Activated CD4-positive, alpha-beta T cell treated with anti-CD3 and anti-CD28 coated beads, Interleukin-10, Interleukin-2, amounts not matched to agents 100 ng/mL and 50 ng/mL, durations not matched to agents 16 hours and 8 hours (primary cell): ENCODE results near the gene SLC48A1.

ENCODE experiments used
- DNase-seq: peaks from one replicate; pipeline ENCODE4 v3.0.0-alpha.2; 2020

Gene SLC48A1

GRCh38 chr12:47778881-47779280 lies 5.8 kb downstream of the SLC48A1 start:
- DNase-seq, result no peak

DNA sequence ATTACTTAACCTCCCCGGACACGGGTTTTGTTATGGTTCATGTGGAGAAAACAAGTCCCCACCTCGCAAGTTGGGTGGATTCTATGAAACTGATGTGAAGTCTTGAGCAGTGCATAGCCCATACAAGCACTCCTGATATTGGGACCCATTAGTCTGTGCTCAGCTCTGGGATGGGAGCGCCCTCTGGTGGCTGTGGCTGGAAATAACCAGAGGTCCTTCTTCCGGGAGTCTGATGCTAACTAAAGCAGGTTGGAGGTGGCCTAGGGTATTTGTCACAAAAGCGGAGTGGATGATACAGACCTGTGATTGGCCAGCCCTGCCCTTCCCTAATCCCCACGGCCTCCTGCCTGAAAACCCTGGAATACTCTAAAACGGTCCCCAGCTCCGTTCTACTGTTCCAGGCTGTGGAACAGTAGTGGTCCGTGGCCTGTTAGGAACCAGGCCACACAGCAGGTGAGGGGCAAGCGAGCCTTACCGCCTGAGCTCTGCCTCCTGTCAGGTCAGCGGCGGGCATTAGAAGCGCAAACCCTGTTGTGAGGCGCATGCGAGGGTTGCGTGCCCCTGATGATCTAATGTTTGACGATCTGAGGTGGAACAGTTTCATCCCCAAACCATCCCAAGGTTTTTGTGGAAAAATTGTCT lies 6.4 kb downstream of the SLC48A1 start:
- peak; percentile 92 for DNase-seq

GRCh38 chr12:47779943-47780504 lies 7.0 kb downstream of the SLC48A1 start:
- DNase-seq, result no peak

- DNase-seq, result no peak
Measured at GRCh38 chr12:47781479-47782371, 8.7 kb downstream of the SLC48A1 start.

GRCh38 chr12:47782372-47782770 lies 9.3 kb downstream of the SLC48A1 start:
- DNase-seq, result no peak

- DNase-seq, result no peak
Measured at GRCh38 chr12:47783024-47783755, 10.2 kb downstream of the SLC48A1 start.

DNA sequence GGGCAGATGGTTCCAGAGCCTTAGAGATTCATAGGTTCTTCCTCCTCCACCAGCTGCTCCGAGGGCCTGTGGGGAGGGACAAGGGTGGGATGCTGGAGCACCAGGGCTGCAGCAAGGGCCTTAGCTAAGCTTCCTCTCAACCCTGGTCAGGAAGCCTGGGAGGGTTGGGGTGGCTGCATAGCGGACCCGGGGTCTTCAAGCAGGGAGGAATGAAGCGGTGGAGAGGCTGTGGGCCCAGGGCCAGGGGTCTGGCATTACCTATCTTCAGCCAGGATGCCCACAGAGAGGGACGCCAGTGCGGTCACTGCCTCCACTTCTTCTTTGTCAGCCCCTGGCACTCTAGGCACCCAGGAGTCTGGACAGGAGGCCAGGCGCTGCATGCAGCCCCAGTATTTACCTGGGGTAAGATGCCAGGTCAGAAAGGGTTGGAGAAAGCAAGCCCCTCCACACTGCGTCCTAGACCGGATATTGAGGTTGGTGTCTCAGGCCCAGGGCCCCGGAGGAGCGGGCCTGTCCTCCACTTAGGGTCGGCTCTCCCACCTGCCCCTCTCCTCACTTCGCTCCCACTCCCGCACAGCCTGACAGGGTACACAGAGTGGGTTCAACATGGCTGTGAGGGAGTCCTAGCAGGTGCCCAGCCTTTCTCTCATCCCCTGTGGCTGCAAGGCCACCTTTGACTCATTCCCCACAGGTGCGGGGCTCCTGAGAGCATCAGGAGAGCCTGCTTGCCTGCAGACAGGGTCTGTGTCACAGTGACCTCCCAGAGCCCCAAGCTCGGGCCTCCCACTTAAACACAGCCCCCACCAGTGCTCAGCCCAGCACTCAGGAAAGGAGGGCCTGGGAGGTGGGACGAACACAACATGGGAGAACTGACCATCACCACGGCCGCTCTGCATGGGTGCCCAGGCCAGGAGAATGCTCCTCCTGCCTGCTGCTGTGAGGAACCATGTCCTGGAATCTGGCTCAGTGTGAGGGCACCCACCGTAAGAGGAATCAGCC lies 11.1 kb downstream of the SLC48A1 start:
- DNase-seq, result no peak

- DNase-seq, result no peak
Measured at GRCh38 chr12:47785036-47785886, 12.2 kb downstream of the SLC48A1 start.

- DNase-seq, result no peak
Measured at GRCh38 chr12:47785887-47786661, 13.0 kb downstream of the SLC48A1 start.

- no peak for DNase-seq
Measured at GRCh38 chr12:47786662-47787280, 13.7 kb downstream of the SLC48A1 start.

DNA sequence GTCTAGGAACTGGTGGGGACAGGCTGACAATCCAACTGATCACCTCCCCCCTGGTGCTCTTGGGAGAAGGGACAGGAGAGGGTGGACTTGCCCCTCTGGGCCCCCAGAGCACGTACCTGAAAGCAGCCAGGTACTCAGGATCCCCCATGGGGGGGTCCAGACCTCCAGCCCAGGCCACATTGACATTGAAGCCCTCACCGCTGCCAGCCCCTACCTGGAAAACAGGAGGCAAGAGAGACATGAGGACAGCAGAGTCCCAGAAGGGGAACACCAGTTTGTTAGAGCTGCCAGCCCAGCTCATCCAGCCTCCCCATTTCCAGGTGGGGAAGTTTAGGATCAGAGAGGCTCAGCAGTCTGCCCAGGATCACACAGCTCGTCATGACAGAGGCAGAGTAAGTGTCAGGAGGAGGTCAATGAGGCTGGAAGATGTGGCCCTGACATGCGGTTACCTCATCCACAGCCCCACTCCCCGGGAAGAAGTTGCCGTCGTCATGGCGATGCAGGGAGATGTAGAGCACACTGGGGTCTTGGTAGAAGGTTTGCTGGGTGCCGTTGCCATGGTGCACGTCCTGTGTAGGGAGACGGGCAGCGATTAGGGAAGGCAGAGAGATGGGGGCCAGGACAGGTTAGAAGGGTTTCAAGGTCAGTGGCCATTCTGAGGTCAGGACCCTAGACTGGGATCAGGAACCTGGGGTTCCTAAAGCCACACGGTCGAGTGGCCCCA lies 14.7 kb downstream of the SLC48A1 start:
- no peak for DNase-seq

DNA sequence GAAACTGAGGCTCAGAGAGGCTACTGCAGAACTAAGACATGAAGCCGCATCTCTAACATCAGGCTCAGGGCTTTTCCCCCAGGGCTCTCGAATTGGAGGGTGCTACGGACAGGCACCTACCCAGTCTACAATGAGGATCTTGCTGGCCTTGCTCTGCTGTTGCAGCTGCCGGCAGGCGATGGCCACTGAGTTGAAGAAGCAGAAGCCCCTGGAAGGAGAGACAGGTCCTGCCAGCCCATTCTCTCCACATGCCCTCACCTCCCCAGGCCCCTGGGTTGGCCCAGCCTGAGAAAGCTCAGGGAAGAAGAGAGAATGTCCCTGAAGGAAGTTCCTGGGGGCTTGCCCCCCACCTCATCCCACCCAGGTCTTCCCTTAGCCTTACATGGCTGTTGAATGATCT lies 16.1 kb downstream of the SLC48A1 start:
- no peak for DNase-seq

- no peak for DNase-seq
Measured at GRCh38 chr12:47789712-47790489, 16.9 kb downstream of the SLC48A1 start.

DNA sequence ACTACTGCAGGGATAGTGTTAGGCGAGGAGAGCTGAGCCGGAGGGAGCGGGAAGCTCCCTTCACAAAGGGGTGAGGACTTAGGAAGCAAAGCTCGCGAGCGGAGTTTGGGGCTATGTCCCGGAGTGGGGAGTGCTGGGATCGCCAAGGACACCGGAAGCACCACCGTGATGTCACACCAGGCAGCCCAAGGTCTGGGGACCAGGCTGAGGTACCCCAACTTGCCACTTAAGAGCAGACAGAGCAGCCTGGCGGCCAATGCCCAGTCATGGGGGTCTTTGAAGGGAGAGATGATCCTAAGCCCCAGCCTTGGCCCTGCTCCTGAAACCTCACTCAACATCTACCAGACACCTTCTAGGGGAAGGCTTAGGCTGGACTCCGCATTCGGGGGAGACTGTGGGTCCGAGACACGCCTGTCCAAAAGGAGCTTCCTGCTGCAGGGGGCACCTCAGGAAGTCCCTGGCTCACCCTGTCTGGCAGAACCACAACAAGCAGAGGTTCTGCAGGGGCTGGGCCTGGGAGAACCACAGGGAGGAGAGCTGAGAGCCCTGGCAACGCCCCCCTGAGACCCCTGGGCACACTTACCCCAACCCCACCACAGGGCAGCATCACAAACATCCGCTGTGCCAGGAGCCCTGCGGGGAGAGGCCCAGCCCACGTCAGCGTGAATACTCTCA lies 17.8 kb downstream of the SLC48A1 start:
- DNase-seq, result no peak

- DNase-seq, result no peak
Measured at GRCh38 chr12:47791351-47791746, 18.3 kb downstream of the SLC48A1 start.

DNA sequence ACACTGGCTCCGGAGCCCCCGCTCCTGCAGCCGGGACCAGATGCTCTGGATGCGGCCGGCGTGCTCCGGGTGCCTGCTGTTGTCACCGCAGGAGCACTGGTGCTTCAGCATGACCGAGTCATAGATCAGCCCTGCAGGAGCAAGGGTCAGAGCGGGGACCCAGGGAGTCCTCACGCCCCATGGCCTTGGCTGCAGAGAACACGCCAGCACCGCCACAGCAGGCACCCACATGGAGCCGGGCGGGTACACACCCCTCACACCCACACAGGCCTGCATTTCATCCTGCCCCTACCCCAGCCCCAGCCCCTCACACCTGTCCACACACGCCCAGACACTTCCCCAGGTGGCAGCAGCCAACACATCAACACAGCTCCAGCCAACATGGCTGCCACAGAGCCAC lies 18.8 kb downstream of the SLC48A1 start:
- no peak for DNase-seq

GRCh38 chr12:47793015-47793681 lies 20.1 kb downstream of the SLC48A1 start:
- DNase-seq, result no peak
